ENCODE results near the gene PTGFRN.

Gene PTGFRN

DNA sequence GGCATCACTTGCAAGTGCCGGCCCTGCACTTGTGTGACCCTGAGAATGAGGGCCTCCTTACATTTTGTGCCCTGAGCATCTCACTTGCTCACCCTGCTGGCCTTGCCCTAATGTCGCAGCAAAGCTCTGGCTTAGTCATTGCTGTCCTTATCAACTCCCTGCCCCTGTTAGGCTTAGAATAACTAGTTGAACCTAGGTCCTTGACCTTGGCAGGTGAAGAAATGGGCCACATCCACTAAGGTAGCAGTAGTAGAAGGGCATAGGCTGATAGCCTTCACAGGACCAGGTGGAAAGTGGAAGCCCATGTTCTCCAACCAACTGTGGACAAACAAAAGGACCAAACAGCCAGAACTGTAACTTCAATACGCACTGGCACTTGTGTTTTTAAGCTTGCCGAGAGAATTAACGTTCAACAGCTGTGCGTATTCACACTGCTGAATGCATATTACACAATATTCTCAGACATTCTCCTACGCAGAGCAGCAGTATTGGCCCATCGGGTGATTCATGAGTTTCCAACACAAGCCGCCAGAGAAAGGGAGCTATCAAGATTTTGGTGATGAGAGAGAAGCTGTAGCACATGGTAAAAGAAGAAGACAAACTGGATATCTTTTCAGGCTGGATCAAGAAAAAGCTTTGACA lies 27.7 kb upstream of the PTGFRN start:
- peak; percentile 54 for DNase-seq (ENCODE audit: extremely low spot score)
- ChIA-PET CTCF (interaction anchor here (0.6 to 1.6 kb wide), 11 partner anchors 18 to 148 kb away, joined by 3 to 5 read pairs (median 3); no protein-coding TSS in a partner anchor), POLR2A (interaction anchor here (1.0 kb wide), 2 partner anchors 28 to 32 kb away, joined by 3 read pairs; no protein-coding TSS in a partner anchor)
- TF ChIP-seq, protein P1, sequence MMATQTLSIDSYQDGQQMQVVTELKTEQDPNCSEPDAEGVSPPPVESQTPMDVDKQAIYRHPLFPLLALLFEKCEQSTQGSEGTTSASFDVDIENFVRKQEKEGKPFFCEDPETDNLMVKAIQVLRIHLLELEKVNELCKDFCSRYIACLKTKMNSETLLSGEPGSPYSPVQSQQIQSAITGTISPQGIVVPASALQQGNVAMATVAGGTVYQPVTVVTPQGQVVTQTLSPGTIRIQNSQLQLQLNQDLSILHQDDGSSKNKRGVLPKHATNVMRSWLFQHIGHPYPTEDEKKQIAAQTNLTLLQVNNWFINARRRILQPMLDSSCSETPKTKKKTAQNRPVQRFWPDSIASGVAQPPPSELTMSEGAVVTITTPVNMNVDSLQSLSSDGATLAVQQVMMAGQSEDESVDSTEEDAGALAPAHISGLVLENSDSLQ (IDR thresholded peaks at IDR 0.05) = no peak
- TF ChIP-seq FOXM1 (IDR thresholded peaks at IDR 0.05; ENCODE audit: borderline replicate concordance) (no peak), BHLHE40 (IDR thresholded peaks at IDR 0.05; ENCODE audit: borderline replicate concordance) (no peak), FOXK2 (IDR thresholded peaks at IDR 0.05) (no peak), SUZ12 (IDR thresholded peaks at IDR 0.05) (no peak), CTBP1 (IDR thresholded peaks at IDR 0.05; ENCODE audit: borderline replicate concordance) (no peak), L3MBTL2 (conservative IDR thresholded peaks at IDR 0.05) (no peak), HDGF (IDR thresholded peaks at IDR 0.05; ENCODE audit: borderline replicate concordance) (no peak), ZNF384 (IDR thresholded peaks at IDR 0.05) (no peak), LEF1 (IDR thresholded peaks at IDR 0.05; ENCODE audit: borderline replicate concordance) (no peak), TARDBP (IDR thresholded peaks at IDR 0.05) (no peak), NFRKB (IDR thresholded peaks at IDR 0.05) (no peak), FOXA1 (IDR thresholded peaks at IDR 0.05) (no peak), ARNT (IDR thresholded peaks at IDR 0.05) (no peak), SP1 (IDR thresholded peaks at IDR 0.05) (no peak)

GRCh38 chr1:116882866-116883265 lies 26.9 kb upstream of the PTGFRN start:
- TF ChIP-seq NFRKB (IDR thresholded peaks at IDR 0.05) = no peak
- TF ChIP-seq SUZ12 (IDR thresholded peaks at IDR 0.05) = no peak
- TF ChIP-seq CTBP1 (IDR thresholded peaks at IDR 0.05; ENCODE audit: borderline replicate concordance) = no peak
- no peak for TF ChIP-seq ARNT (IDR thresholded peaks at IDR 0.05)
- TF ChIP-seq, protein P1 (IDR thresholded peaks at IDR 0.05) = no peak
- no peak for TF ChIP-seq L3MBTL2 (conservative IDR thresholded peaks at IDR 0.05)
- TF ChIP-seq SP1 (IDR thresholded peaks at IDR 0.05) = no peak
- TF ChIP-seq FOXA1 (IDR thresholded peaks at IDR 0.05) = no peak
- no peak for TF ChIP-seq ZNF384 (IDR thresholded peaks at IDR 0.05)
- no peak for TF ChIP-seq BHLHE40 (IDR thresholded peaks at IDR 0.05; ENCODE audit: borderline replicate concordance)
- CTCF ChIA-PET = interaction anchor here (0.7 to 1.6 kb wide), 7 partner anchors 17 to 149 kb away, joined by 3 to 4 read pairs (median 3); no protein-coding TSS in a partner anchor
- POLR2A ChIA-PET = interaction anchor here (1.0 kb wide), 2 partner anchors 29 to 33 kb away, joined by 3 read pairs; no protein-coding TSS in a partner anchor
- no peak for DNase-seq (ENCODE audit: extremely low spot score)

DNA sequence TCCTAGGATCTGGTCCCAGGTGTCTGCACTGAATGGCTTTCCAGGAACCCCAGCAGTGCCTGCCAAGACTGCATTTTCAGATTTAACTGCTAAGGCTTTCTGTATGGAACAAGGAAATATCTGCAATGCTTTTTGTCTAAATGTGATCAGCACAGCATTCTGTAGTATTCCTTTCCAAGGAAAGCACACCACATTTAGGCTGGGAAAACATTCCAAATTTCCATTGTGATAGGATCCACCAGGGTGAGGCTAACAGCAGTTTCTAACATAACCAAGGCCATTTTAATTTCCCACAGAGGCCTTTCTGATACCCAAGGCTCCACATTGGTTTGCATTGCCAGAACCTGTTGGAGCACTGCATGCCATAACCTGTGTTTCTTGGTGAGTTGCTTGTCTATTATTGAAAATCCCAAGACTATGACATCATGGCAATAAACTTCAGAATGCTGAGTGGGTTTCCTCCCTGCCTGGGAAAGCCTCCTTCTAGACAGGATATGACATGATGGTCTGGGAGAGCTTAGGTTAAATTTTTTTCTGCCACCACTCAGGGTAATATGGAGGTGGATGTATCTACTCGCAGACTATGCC lies 23.3 kb upstream of the PTGFRN start:
- POLR2A ChIA-PET = interaction anchor here (1.1 kb wide), 1 partner anchor 138 kb away, joined by 3 read pairs; no protein-coding TSS in a partner anchor
- no peak for TF ChIP-seq BHLHE40 (IDR thresholded peaks at IDR 0.05; ENCODE audit: borderline replicate concordance)
- no peak for TF ChIP-seq LEF1 (IDR thresholded peaks at IDR 0.05; ENCODE audit: borderline replicate concordance)
- no peak for TF ChIP-seq TARDBP (IDR thresholded peaks at IDR 0.05)
- TF ChIP-seq L3MBTL2 (conservative IDR thresholded peaks at IDR 0.05) = no peak
- TF ChIP-seq ZNF384 (IDR thresholded peaks at IDR 0.05) = no peak
- no peak for DNase-seq (ENCODE audit: extremely low spot score)
- CTCF ChIA-PET = no interaction called here

GRCh38 chr1:116887212-116887611 lies 22.5 kb upstream of the PTGFRN start:
- POLR2A ChIA-PET = interaction anchor here (1.1 kb wide), 1 partner anchor 137 kb away, joined by 3 read pairs; no protein-coding TSS in a partner anchor
- TF ChIP-seq ZNF384 (IDR thresholded peaks at IDR 0.05) (no peak), ARNT (IDR thresholded peaks at IDR 0.05) (no peak), TARDBP (IDR thresholded peaks at IDR 0.05) (no peak), FOXK2 (IDR thresholded peaks at IDR 0.05) (no peak), SUZ12 (IDR thresholded peaks at IDR 0.05) (no peak), ELF4 (IDR thresholded peaks at IDR 0.05) (no peak), SP1 (IDR thresholded peaks at IDR 0.05) (no peak), FOXA1 (IDR thresholded peaks at IDR 0.05) (no peak), NFRKB (IDR thresholded peaks at IDR 0.05) (no peak), LEF1 (IDR thresholded peaks at IDR 0.05; ENCODE audit: borderline replicate concordance) (no peak), CTBP1 (IDR thresholded peaks at IDR 0.05; ENCODE audit: borderline replicate concordance) (no peak), L3MBTL2 (conservative IDR thresholded peaks at IDR 0.05) (no peak), HDGF (IDR thresholded peaks at IDR 0.05; ENCODE audit: borderline replicate concordance) (no peak), BHLHE40 (IDR thresholded peaks at IDR 0.05; ENCODE audit: borderline replicate concordance) (no peak), FOXM1 (IDR thresholded peaks at IDR 0.05; ENCODE audit: borderline replicate concordance) (no peak)
- TF ChIP-seq, protein P1 (IDR thresholded peaks at IDR 0.05) = no peak
- CTCF ChIA-PET = no interaction called here
- DNase-seq (ENCODE audit: extremely low spot score) = no peak

- POLR2A ChIA-PET = interaction anchor here (1.5 kb wide), 1 partner anchor 11 kb away, joined by 5 read pairs; no protein-coding TSS in a partner anchor
- CTCF ChIA-PET = interaction anchor here (0.6 kb wide), 1 partner anchor 47 kb away, joined by 3 read pairs; no protein-coding TSS in a partner anchor
- DNase-seq (ENCODE audit: extremely low spot score) = no peak
- no peak for TF ChIP-seq FOXA1 (IDR thresholded peaks at IDR 0.05)
- TF ChIP-seq, protein P1 (IDR thresholded peaks at IDR 0.05) = no peak
- TF ChIP-seq TARDBP (IDR thresholded peaks at IDR 0.05) = no peak
- no peak for TF ChIP-seq SP1 (IDR thresholded peaks at IDR 0.05)
- TF ChIP-seq HDGF (IDR thresholded peaks at IDR 0.05; ENCODE audit: borderline replicate concordance) = no peak
- TF ChIP-seq L3MBTL2 (conservative IDR thresholded peaks at IDR 0.05) = no peak
Measured at GRCh38 chr1:116889380-116889779, 20.3 kb upstream of the PTGFRN start.

Data from HEK293T (cell line).